Measurements from ENCODE around the gene IRF2BPL. TPM values are rescaled to one million over a fixed set of nuclear protein-coding genes. Genes with fewer than 3 reads are reported as not detected.

IRF2BPL gene
- total RNA-seq (2014; rRNA removed; shearing (Covaris generic)): 25.7 and 31.9 TPM in 2 replicates

DNA sequence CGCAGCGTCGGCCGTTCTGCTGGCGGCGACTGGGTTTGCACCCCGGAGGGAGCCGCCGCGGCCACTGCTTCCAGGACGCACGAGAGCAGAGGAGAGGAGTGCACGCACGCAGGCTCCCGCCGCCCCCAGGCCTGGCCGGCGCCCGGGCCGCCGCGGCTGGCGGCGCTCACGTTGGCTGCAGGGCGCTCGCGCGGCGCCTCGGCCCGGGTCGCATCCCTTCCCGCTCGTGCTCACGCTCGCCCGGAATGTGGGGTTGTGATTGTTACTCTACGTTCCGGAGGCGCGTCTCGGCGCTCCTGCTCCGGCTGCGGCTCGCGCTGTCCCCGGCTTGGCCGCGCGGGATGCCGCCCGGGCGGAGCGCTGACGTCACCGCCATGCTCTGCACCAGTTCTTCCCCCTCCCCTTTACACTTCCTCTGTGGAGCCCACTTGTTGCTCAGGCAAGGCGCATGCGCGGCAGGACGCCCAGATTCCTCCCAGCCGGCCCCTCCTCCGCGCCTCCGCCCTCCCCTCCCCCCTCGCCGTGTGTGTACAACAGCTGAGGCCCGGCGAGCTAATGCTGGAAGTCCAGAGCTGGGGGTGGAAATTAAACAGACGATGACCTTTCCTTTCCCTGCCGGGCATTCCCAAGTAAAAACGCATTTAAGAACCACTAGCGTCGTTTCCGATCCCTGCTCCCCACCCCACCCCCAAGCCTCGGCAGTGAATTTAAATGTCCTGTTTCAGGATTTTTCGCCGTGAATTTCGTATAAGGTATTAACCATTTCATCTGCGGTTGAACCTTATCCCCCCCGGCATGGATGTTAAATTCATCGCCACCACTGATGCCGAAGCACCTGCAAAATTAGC is at the start of gene IRF2BPL:
Gene IRF2BPL, minus strand, starts transcription at position 325 of the 848 bp plus-strand sequence. CDS start 916 bp downstream, outside the sequence.
- DNase-seq (ENCODE audit: low spot score): peak; percentile 95

GRCh38 chr14:77077040-77077439 is 48.5 kb upstream of the IRF2BPL start:
- DNase-seq (ENCODE audit: low spot score): no peak

- no peak for DNase-seq (ENCODE audit: low spot score)
Observed at GRCh38 chr14:77076113-77076631, 47.7 kb upstream of the IRF2BPL start.

DNA sequence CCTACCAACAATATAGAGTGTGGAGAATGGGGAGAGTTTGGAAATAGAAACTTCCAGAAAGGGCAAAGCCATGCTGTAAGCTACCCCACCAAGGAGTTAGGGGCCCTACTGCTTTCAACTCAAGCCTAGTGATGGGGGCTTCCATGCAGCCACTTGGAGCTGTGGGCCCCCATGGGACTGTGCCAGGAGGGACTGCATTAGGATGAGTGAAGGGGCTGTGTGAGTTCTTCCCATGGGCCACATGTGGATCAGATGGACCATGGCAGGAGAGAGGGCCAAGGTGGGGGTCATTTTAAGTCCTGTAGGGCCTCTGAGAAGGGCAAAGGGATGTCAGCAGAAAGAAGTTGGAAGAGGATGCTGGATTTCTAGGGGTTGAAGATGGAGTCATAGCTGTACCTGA is 46.5 kb upstream of the IRF2BPL start:
- no peak for DNase-seq (ENCODE audit: low spot score)

GRCh38 chr14:77071938-77072388 is 43.5 kb upstream of the IRF2BPL start:
- no peak for DNase-seq (ENCODE audit: low spot score)

DNA sequence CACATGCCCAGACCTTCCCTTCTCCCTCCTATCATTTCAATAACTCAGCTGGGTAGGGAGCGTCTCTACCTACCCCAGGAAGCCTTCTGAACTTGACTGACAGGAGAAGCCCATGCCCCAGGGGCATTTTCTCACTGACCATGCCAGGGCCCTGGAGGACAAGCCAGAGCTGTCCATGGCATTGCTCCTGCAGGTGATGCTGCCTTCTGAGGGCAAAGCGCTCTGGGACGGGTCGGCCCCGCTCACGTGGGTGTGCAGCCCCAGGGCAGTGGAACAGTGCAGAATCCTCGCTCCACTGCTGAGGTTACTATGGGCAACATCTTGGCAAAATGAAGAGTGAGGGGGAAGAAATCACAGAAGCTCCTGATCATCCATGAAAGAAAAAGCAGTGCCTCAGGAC is 41.0 kb upstream of the IRF2BPL start:
- DNase-seq (ENCODE audit: low spot score): no peak

- no peak for DNase-seq (ENCODE audit: low spot score)
Observed at GRCh38 chr14:77068517-77069200, 40.2 kb upstream of the IRF2BPL start.

- peak; percentile 71 for DNase-seq (ENCODE audit: low spot score)
Observed at GRCh38 chr14:77067632-77068516, 39.4 kb upstream of the IRF2BPL start.

GRCh38 chr14:77066578-77067172 is 38.2 kb upstream of the IRF2BPL start:
- no peak for DNase-seq (ENCODE audit: low spot score)

- no peak for DNase-seq (ENCODE audit: low spot score)
Observed at GRCh38 chr14:77065851-77066577, 37.5 kb upstream of the IRF2BPL start.

DNA sequence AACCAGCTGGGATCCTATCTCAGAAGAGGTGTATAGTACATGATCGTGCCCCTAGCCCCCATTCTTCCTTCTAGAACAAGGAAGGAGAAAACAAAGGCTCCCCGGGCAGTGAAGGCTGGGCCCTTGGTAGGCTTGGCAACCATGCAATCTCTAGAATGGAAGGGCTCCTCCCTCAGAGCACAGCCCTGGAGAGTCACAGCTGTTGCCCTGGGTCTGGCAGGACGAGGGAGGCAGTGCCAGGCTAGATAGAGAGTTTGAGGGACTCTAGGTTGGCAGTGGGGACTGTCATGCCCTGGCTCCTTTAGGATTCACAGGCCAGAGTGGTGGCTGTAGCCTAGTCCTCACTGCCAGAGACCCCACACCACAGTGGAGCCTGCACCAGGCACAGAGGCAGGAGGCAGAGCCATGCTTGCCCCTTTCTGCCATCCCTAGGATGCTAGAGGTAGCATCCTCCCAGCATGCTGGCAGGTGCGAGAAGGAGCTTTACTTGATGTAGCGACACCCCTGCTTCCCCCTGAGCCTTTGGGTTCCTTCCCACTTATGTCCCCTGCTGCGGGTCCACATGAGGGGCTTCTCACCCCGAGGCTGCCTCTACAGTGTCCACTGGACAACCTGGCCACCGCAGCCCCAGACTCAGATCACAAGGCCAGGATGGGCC is 36.1 kb upstream of the IRF2BPL start:
- no peak for DNase-seq (ENCODE audit: low spot score)

- no peak for DNase-seq (ENCODE audit: low spot score)
Observed at GRCh38 chr14:77063571-77064171, 35.2 kb upstream of the IRF2BPL start.

- no peak for DNase-seq (ENCODE audit: low spot score)
Observed at GRCh38 chr14:77062261-77062660, 33.8 kb upstream of the IRF2BPL start.

DNA sequence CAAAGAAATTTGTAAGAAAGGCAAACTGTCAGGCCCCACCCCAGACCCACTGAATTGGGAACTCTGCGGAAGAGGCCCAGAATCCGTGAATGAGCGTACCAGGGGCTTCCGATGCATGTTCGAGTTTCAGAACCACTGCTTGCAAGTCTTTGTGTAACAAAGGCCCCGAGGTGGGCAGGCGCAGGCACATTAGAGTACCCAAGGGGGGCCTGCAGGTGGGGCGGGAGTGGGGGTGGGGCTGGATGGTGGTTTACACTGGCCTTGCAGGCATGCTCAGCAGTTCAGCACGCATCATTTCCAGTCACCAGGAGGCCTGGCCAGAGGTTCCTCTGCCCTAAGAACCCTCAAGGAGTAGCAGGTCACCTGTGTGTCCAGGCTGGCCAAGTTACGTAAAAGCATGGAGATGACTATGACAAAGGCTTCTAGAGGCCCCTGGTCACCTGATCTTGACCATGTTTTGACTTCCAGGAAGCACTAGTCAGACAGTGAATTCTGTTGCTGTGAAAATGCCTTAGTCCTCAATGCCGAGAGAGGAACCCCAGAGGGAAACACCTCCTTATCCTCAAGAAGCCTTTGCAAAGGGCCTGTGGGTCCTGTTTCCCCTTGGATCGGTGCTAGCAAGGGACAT is 33.2 kb upstream of the IRF2BPL start:
- DNase-seq (ENCODE audit: low spot score): no peak

DNA sequence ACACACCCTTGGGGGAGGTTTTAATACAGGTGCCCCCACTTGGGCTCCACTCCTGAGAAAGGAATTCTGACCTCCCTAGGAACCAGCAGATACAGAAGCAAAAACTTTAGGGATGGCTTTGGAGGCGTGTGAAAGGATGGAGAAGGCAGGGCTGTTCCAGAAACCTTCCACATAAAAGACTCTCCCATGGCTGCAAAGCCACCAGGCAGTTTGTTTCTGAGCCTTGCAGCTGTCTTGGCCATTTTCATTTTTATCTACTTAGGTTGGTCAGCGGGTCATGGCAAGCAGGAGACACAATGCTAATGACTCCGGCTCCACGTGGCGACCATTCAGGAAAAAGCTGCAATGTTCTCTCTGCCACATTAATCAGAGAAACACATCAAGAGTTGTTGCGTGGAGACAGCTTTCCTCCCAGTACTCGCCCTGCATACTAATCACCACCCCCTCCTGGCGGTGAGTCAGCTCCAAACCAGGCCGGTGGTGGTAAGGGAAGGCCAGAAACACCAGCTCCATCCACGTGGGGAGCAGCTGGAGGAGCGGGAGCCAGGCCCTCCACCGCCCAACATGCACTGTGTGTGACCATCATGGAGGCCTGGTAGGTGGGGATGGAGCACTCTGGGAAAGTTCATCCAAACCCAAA is 30.9 kb upstream of the IRF2BPL start:
- DNase-seq (ENCODE audit: low spot score): peak; percentile 57

- DNase-seq (ENCODE audit: low spot score): no peak
Observed at GRCh38 chr14:77058785-77059184, 30.3 kb upstream of the IRF2BPL start.

- DNase-seq (ENCODE audit: low spot score): no peak
Observed at GRCh38 chr14:77058117-77058516, 29.6 kb upstream of the IRF2BPL start.

DNA sequence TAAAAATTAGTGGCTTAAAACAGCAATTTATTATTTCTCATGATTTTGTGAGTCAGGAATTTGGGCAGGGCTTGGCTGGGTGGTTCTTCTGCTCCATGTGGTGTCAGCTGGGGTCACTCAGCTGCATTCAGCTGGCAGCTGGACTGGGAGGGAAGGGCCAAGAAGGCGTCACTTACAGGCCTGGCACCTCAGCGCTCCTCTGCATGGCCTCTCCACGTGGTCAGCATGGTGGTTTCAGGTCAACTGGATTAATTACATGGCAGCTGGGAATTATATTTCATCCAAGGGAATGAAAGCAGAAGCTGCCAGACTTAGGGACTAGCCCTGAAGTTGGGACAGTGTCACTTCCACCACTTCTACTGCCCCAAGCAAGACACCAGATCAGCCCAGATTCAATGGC is 27.5 kb upstream of the IRF2BPL start:
- DNase-seq (ENCODE audit: low spot score): no peak

All from HT-29 (cell line).